NCI-H1105 treated with DMSO at 0.1 percent for 48 hours (cell line): ENCODE data around the gene STARD6.
"Not testable (repeated sequence)": the region's sequence is repeated elsewhere in the genome, so short reads cannot be mapped to it uniquely, and the experiment has no call there.

Experiments
- DNase-seq: peaks from one replicate; lab custom pipeline; 2025; lab: John Stamatoyannopoulos, UW

The STARD6 gene, protein sequence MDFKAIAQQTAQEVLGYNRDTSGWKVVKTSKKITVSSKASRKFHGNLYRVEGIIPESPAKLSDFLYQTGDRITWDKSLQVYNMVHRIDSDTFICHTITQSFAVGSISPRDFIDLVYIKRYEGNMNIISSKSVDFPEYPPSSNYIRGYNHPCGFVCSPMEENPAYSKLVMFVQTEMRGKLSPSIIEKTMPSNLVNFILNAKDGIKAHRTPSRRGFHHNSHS

DNA sequence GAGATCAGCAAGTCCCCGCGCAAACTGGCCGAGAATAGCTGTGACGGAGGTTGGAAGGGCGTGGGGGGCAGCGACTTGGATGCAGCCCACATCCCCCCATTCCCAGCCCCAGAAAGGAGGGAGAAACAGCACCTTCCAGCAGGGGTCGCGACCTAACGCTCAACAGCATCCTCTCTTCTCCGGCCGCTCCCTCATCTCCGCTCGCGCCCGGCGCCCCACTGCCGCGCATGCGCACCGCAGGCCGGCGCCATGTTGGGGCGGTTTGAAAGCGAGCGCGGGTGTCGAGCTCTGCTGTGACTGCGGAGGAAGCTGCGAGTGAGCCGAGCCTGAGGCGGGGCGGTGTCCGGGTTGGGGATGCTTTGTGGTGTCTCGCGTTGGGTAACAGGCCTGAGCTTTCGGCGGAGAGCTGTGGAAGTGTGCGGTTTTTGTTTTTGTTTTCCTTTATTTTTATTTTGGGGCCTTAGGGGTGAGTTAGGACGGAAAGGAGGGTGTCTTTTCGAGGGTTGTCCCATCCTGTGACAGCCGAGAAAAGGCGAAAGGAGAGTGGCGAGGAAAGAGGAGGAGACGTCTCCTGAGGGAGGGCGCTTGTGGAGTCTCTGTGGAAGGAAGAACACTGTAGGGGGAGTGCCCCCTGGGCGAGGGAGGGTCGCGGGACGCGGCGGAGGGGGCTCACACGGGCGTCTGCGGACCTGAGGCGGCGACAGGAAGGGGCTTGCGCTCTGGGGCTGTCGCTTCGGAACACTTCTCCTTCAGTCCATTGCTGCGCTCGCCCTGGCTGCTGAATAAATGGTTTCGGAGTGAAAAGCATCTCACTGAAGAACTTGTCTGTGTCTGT, at the start of gene STARD6, which contains the start of gene C18orf54:
Gene STARD6 (minus strand): TSS at position 199 of the 835 bp plus-strand sequence. CDS start 3,285 bp downstream, outside the sequence.
Gene C18orf54 (plus strand): TSS at position 247 of the 835 bp plus-strand sequence. CDS start 2,667 bp downstream, outside the sequence.
- DNase-seq = peak; percentile 91

- DNase-seq = no peak
Observed at GRCh38 chr18:54405290-54405689, 47.6 kb upstream of the STARD6 start.

GRCh38 chr18:54396760-54397159, 39.1 kb upstream of the STARD6 start:
- DNase-seq = no peak

DNA sequence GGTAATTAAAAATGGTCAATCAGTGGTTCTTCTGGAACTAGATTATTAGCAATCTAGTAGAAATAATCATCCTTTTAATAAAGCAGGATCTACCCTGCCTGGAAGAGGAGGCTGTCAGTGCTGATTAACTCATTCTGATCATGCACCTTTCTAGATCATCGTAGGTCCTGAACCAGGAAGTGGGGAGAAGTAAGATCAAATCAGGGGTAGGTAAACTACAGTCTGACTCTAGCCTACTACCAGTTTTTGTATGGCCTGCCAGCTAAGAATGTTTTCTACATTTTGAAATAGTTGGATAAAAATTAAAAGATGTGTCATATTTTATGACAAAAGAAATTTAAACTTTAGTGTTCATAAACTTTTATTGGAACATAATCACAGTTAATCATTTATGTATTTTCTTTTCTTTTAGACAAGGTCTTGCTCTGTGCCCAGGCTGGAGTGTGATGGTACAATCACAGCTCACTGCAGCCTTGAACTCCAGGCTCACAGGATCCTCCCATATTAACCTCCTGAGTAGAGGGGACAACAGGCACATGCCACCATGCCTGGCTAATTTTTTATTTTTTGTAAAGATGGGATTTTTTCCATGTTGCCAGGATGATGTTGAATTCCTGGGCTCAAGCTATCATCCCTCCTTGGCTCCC, 36.1 kb upstream of the STARD6 start:
- DNase-seq = no peak

- peak; percentile 69 for DNase-seq
Observed at GRCh38 chr18:54392543-54393023, 34.9 kb upstream of the STARD6 start.

DNA sequence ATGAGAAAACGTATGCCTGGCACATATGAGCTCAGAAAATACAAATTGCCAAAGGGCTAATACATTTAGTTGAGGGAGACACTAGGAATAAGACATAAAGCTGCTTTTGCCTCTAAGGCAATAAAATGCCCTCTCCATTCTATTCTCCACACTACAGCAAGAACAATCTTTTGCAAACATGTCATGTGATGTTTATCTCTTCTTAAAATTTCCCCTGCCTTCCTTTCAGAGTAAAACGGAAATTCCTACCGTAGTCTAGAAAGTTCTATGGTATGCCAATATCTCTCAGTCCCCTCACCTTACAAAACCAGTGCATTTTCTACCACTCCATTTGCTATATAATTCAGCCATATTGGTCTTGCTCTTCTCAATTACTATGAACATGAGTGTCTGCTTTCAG, 33.2 kb upstream of the STARD6 start:
- no peak for DNase-seq

DNA sequence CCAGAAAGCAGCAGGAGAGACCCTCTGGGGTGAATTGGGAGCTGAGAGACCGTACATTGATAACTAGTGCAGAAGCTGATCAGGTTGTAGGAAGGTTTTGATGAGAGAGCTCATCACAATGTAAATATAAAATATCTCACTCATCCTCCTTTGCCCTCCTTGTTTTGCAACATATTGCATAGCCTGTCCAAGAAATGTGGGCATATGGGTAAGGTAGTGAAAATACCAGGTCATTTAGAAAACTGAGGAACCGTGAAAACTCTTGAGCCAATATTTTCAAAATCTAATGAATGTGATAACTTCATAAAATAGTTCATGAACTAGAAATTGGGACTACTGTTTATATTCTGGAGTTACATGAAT, 31.5 kb upstream of the STARD6 start:
- no peak for DNase-seq

- DNase-seq = no peak
Observed at GRCh38 chr18:54388203-54389142, 30.8 kb upstream of the STARD6 start.

DNA sequence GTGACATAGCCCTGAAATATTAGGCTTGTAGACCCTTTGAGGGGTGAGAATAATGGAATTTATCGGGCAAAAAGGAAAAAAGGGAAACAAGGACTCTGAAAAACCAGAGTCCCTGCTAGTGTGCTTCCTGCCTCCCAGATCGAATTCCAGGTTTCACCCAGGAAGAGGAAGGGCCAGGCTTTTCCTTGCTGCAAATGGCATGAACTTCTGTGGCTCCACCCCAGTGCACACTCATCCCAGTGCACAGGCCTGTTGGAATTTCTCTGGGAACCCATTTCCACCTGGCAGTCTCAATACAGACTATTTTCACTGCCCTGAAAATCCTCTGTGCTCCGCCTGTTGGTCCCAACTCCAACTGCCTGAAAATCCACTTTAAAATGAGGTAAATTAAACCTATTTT, 30.0 kb upstream of the STARD6 start:
- DNase-seq = no peak

DNA sequence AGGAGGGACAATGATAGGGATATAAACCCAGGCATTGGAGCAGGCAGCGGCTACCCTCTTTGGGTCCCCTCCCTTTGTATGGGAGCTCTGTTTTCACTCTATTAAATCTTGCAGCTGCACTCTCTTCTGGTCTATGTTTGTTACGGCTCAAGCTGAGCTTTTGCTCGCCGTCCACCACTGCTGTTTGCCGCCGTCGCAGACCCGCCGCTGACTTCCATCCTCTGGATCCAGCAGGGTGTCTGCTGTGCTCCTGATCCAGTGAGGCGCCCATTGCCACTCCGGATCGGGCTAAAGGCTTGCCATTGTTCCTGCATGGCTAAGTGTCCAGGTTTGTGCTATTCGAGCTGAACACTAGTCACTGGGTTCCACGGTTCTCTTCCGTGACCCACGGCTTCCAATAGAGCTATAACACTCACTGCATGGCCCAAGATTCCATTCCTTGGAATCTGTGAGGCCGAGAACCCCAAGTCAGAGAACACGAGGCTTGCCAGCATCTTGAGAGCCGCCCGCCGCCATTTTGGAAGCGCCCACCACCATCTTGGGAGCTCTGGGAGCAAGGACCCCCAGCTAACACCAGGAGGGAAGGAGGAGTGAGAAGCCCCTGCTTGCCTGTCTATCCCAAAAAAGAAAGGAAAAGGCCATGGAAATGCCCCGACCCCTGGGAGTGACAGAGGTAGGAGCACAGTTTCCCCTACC, 29.3 kb upstream of the STARD6 start:
- DNase-seq = not testable (repeated sequence)

- no peak for DNase-seq
Observed at GRCh38 chr18:54386043-54386442, 28.4 kb upstream of the STARD6 start.

DNA sequence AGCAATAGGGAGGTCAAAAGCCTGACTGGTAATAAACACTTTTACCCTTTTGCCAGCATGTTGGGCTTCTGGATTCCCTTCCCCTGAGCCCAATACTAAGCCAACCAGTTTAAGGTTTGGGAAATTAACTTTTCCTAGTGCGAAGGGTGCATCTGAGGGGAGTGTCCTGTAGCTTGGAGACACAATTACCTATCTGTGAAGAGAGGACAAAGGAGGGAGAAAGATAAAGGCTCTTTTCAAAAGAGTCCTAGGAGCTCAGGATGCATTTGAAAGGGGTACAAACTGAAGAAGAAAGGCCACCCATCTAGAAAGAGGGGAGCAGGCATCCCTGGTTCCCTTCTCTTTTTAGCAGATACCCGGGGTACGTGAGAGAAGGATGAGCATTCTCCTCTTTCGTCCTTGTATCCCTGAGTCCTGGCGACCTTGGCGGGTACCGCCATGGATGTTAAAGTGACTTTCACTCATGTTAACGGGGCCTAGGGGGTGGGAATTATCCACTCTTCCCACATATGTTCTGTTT, 25.1 kb upstream of the STARD6 start:
- DNase-seq = no peak

DNA sequence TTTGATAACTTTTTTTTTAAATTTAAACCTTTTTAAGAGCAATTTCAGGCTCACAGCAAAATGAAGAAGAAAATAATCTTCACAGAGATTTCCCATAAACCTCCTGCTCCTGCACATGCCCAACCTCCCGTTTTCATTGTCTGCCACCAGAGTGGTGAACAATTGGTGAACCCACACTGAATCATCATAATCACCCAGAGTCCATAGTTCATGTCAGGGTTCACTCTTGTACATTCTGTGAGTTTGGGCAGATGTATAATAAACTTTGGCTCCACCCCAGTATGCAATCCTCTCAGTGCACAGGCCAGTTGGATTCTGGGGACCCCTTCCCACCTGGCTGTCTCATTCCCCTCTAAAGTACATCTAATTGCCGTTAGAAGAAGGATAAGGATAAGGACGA, 24.4 kb upstream of the STARD6 start:
- no peak for DNase-seq

- DNase-seq = no peak
Observed at GRCh38 chr18:54381640-54382039, 24.0 kb upstream of the STARD6 start.

GRCh38 chr18:54378057-54378456, 20.4 kb upstream of the STARD6 start:
- no peak for DNase-seq

GRCh38 chr18:54360406-54360805, 2.7 kb upstream of the STARD6 start:
- no peak for DNase-seq

GRCh38 chr18:54359233-54359632, 1.6 kb upstream of the STARD6 start:
- no peak for DNase-seq

GRCh38 chr18:54358495-54359040, 910 bp upstream of the STARD6 start:
- no peak for DNase-seq

- peak; percentile 78 for DNase-seq
Observed at GRCh38 chr18:54357082-54357659, 487 bp downstream of the STARD6 start.

DNA sequence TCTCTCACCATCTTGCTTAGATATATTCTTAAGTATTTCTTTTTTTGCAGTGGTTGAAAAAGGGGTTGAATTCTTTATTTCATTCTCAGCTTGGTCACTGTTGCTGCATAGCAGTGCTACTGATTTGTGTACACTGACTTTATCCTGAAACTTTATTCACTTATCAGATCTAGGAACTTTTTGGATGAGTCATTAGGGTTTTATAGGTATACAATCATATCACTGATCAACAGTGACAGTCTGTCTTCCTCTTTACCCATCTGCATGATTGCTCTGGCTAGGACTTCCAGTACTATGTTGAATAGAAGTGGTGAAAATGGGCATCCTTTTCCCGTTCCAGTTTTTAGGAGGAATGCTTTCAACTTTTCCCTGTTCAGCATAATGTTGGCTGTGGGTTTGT, 6.5 kb downstream of the STARD6 start:
- no peak for DNase-seq
